WTC11 (cell line): ENCODE measurements around the gene CYP3A5. TPM values are rescaled to one million over a fixed set of nuclear protein-coding genes. Genes with fewer than 3 reads are reported as not detected.
"Not testable (repeated sequence)": the region's sequence is repeated elsewhere in the genome, so short reads cannot be mapped to it uniquely, and the experiment has no call there.

ENCODE experiments used
- ATAC-seq: fragments of 200-7000 bp; cut with Tn5 transposase; 2 replicates; pipeline ENCODE4 v1.10.0; 2021; ENCODE audit warnings: mild to moderate bottlenecking, moderate library complexity
- CTCF ChIA-PET: fragments of 300-600 bp; sonication (Branson Sonifier 250); formaldehyde crosslinking; loops from one replicate; lab custom pipeline; 2021; ENCODE audit warnings: antibody characterized with exemption; lab: Charles Lee
- POLR2A ChIA-PET: fragments of 350-600 bp; sonication (Branson Sonifier 250); formaldehyde crosslinking; loops from one replicate; lab custom pipeline; 2021; ENCODE audit warnings: antibody characterized with exemption; lab: Charles Lee
- DNase-seq: peaks from one replicate; pipeline ENCODE4 v3.0.0; 2021; ENCODE audit warnings: low spot score
- H3K27ac Mint-ChIP-seq: 2 replicates; pipeline ENCODE4 v1.8.0; 2021; ENCODE audit warnings: mixed read lengths
- H3K27me3 Mint-ChIP-seq: 2 replicates; pipeline ENCODE4 v1.8.0; 2021; ENCODE audit warnings: low read depth, mild to moderate bottlenecking, moderate library complexity, mixed read lengths
- H3K36me3 Mint-ChIP-seq: 2 replicates; pipeline ENCODE4 v1.8.0; 2021; ENCODE audit warnings: mixed read lengths
- H3K4me1 Mint-ChIP-seq: 2 replicates; pipeline ENCODE4 v1.8.0; 2022; ENCODE audit warnings: mixed read lengths
- H3K4me3 Mint-ChIP-seq: 2 replicates; pipeline ENCODE4 v1.8.0; 2021; ENCODE audit warnings: mild to moderate bottlenecking, moderate library complexity, mixed read lengths
- H3K9me3 Mint-ChIP-seq: 2 replicates; pipeline ENCODE4 v1.8.0; 2021; ENCODE audit warnings: mixed read lengths
- CREB1 ChIP-seq: sonication (generic); formaldehyde crosslinking; IDR thresholded peaks from 2 replicates; pipeline ENCODE4 v1.8.0; 2023; ENCODE audit warnings: mild to moderate bottlenecking, missing genetic modification reagents
- E2F1 ChIP-seq: sonication (generic); formaldehyde crosslinking; IDR thresholded peaks from 2 replicates; pipeline ENCODE4 v1.8.0; 2022; ENCODE audit warnings: mild to moderate bottlenecking, missing genetic modification reagents
- ELF4 ChIP-seq: sonication (generic); formaldehyde crosslinking; IDR thresholded peaks from 2 replicates; pipeline ENCODE4 v1.8.1; 2022; ENCODE audit warnings: low read depth, mild to moderate bottlenecking, moderate library complexity, missing genetic modification reagents
- HMGA2 ChIP-seq: fragments of 250-450 bp; sonication (Bioruptor Pico); IDR thresholded peaks from 2 replicates; pipeline ENCODE4 v1.4.0; 2021; ENCODE audit warnings: mild to moderate bottlenecking, moderate library complexity
- IRF1 ChIP-seq: sonication (generic); formaldehyde crosslinking; IDR thresholded peaks from 2 replicates; pipeline ENCODE4 v1.8.0; 2023; ENCODE audit warnings: missing genetic modification reagents
- IRF2 ChIP-seq: sonication (generic); formaldehyde crosslinking; IDR thresholded peaks from 2 replicates; pipeline ENCODE4 v1.8.0; 2022; ENCODE audit warnings: low read depth, missing genetic modification reagents, borderline replicate concordance
- MXD4 ChIP-seq: fragments of 250-450 bp; sonication (Bioruptor Pico); IDR thresholded peaks from 2 replicates; pipeline ENCODE4 v1.8.0; 2021; ENCODE audit warnings: mild to moderate bottlenecking, moderate library complexity, borderline replicate concordance
- MYBL2 ChIP-seq: sonication (generic); formaldehyde crosslinking; IDR thresholded peaks from 2 replicates; pipeline ENCODE4 v1.8.1; 2023; ENCODE audit warnings: mild to moderate bottlenecking, moderate library complexity, missing genetic modification reagents
- NFYB ChIP-seq: sonication (generic); formaldehyde crosslinking; conservative IDR thresholded peaks from 2 replicates; pipeline ENCODE4 v1.8.0; 2022; ENCODE audit warnings: low read depth, missing genetic modification reagents
- NR3C1 ChIP-seq: sonication (generic); formaldehyde crosslinking; conservative IDR thresholded peaks from 2 replicates; pipeline ENCODE4 v1.8.1; 2023; ENCODE audit warnings: low read depth, mild to moderate bottlenecking, missing genetic modification reagents
- SP1 ChIP-seq: sonication (generic); formaldehyde crosslinking; conservative IDR thresholded peaks from 2 replicates; pipeline ENCODE4 v1.8.1; 2022; ENCODE audit warnings: missing genetic modification reagents
- TEAD1 ChIP-seq: sonication (generic); formaldehyde crosslinking; IDR thresholded peaks from 2 replicates; pipeline ENCODE4 v1.8.0; 2022; ENCODE audit warnings: mild to moderate bottlenecking, missing genetic modification reagents
- ZBTB21 ChIP-seq: sonication (generic); formaldehyde crosslinking; IDR thresholded peaks from 2 replicates; pipeline ENCODE4 v1.8.1; 2023; ENCODE audit warnings: mild to moderate bottlenecking, missing genetic modification reagents, borderline replicate concordance
- ZNF416 ChIP-seq: fragments of 250-450 bp; sonication (Bioruptor Pico); IDR thresholded peaks from 2 replicates; pipeline ENCODE4 v1.9.0; 2021; ENCODE audit warnings: mild to moderate bottlenecking, inconsistent platforms
- ZNF423 ChIP-seq: fragments of 250-450 bp; sonication (Bioruptor Pico); IDR thresholded peaks from 2 replicates; pipeline ENCODE4 v2.1.2; 2022; ENCODE audit warnings: mild to moderate bottlenecking, moderate library complexity
- total RNA-seq: library from RNA; stranded (reverse); gene quantifications from 3 replicates; pipeline ENCODE4 v1.2.3, GENCODE V29; 2021
- TF ChIP-seq, protein P1 (sequence below): sonication (generic); formaldehyde crosslinking; IDR thresholded peaks from 2 replicates; pipeline ENCODE4 v1.8.1; 2023; ENCODE audit warnings: mild to moderate bottlenecking, moderate library complexity, missing genetic modification reagents

Gene CYP3A5
- total RNA-seq, 1 experiment from 2014 or later: 0.39 TPM

DNA sequence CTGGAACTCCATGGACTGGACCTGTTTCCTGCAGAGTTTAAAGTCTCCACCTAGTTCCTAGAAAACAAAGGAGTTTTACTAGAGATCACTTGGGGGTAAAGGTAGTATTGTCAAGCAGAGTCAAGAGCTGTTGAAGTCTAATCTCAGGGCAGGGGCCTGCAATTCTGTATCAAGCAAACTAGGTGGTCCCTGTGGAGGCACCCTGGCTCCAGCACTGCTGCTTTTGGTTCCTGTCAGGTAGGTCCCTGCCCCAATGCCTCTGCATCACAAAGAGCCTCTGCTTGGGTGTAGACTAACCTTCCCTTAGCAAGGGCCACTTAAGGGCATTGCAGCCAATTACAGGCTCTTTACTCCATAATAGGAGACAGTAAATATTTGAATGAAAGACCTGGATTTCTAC is 40.5 kb downstream of the CYP3A5 start:
- TF ChIP-seq CREB1 (CRISPR knock-in tag) (no peak), ZNF423 (CRISPR knock-in tag) (peak; percentile 82)
- Mint-ChIP-seq H3K36me3 (peaks cover 2% of the 10 kb centered on the region; the same call in 1 of the 2 replicates), H3K4me3 (no peak overlapping the region; the same call in 1 of the 2 replicates), H3K27me3 (no peaks in the 10 kb centered on the region), H3K9me3 (peaks cover under 1% of the 10 kb centered on the region; the same call in 1 of the 2 replicates), H3K4me1 (peaks cover 24% of the 10 kb centered on the region), H3K27ac (peak overlapping the region; percentile 33; the same call in 1 of the 2 replicates)
- ATAC-seq (peak; percentile 93), DNase-seq (no peak)
- CTCF ChIA-PET: no interaction called here
- POLR2A ChIA-PET: no interaction called here

- no peak for DNase-seq
- Mint-ChIP-seq H3K4me1 (peaks cover 24% of the 10 kb centered on the region), H3K9me3 (no peaks in the 10 kb centered on the region), H3K36me3 (no peaks in the 10 kb centered on the region), H3K27me3 (no peaks in the 10 kb centered on the region), H3K27ac (peak overlapping the region; percentile 54), H3K4me3 (no peak overlapping the region)
- CTCF ChIA-PET: no interaction called here
- POLR2A ChIA-PET: no interaction called here
- TF ChIP-seq, protein P1, sequence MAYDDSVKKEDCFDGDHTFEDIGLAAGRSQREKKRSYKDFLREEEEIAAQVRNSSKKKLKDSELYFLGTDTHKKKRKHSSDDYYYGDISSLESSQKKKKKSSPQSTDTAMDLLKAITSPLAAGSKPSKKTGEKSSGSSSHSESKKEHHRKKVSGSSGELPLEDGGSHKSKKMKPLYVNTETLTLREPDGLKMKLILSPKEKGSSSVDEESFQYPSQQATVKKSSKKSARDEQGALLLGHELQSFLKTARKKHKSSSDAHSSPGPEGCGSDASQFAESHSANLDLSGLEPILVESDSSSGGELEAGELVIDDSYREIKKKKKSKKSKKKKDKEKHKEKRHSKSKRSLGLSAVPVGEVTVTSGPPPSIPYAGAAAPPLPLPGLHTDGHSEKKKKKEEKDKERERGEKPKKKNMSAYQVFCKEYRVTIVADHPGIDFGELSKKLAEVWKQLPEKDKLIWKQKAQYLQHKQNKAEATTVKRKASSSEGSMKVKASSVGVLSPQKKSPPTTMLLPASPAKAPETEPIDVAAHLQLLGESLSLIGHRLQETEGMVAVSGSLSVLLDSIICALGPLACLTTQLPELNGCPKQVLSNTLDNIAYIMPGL (CRISPR knock-in tag): no peak
- TF ChIP-seq NR3C1 (CRISPR knock-in tag) (no peak), ZBTB21 (CRISPR knock-in tag) (no peak), ELF4 (CRISPR knock-in tag) (no peak), MYBL2 (CRISPR knock-in tag) (no peak), IRF2 (CRISPR knock-in tag) (no peak), MXD4 (no peak), HMGA2 (CRISPR knock-in tag) (no peak), TEAD1 (CRISPR knock-in tag) (no peak), NFYB (CRISPR knock-in tag) (no peak), IRF1 (CRISPR knock-in tag) (no peak), SP1 (CRISPR knock-in tag) (no peak), E2F1 (CRISPR knock-in tag) (no peak), ZNF416 (CRISPR knock-in tag) (no peak)
- peak; percentile 36 for ATAC-seq
Measured at GRCh38 chr7:99638731-99639130, 41.1 kb downstream of the CYP3A5 start.

- H3K4me3 Mint-ChIP-seq, H3K9me3 Mint-ChIP-seq, H3K27ac Mint-ChIP-seq, DNase-seq, CTCF ChIA-PET, H3K27me3 Mint-ChIP-seq, ATAC-seq, POLR2A ChIA-PET, H3K36me3 Mint-ChIP-seq: not testable (repeated sequence)
- peaks cover 24% of the 10 kb centered on the region for H3K4me1 Mint-ChIP-seq
Measured at GRCh38 chr7:99637414-99637813, 42.4 kb downstream of the CYP3A5 start.
